ENCODE results near the gene STK32B.

- no peak for TF ChIP-seq CTCF (conservative IDR thresholded peaks at IDR 0.05; ENCODE audit: low read length)
- no peak for TF ChIP-seq EZH2phosphoT487 (IDR thresholded peaks at IDR 0.05; ENCODE audit: borderline replicate concordance, low read depth, low read length)
Measured at GRCh38 chr4:5458676-5459075, 407.4 kb downstream of the STK32B start.
